A673 (cell line): ENCODE measurements around the gene ARHGAP45.

Source experiments
- EZH2 ChIP-seq: fragments of 200-600 bp; sonication (generic); IDR thresholded peaks from 2 replicates; pipeline ENCODE4 v1.6.1; 2017; ENCODE audit warnings: borderline replicate concordance, low read depth, mild to moderate bottlenecking, mixed read lengths, antibody characterized with exemption, low read length; ENCODE audit not compliant: poor library complexity, severe bottlenecking
- TF ChIP-seq, protein P1 (sequence below): fragments of 300-800, 200-600 bp; sonication (generic); conservative IDR thresholded peaks from 2 replicates; pipeline ENCODE4 v1.5.1; 2017; ENCODE audit warnings: low read depth, mild to moderate bottlenecking, antibody characterized with exemption, low read length, moderate library complexity, mixed read lengths

GRCh38 chr19:1019616-1019961 lies 47.4 kb upstream of the ARHGAP45 start:
- TF ChIP-seq, protein P1, sequence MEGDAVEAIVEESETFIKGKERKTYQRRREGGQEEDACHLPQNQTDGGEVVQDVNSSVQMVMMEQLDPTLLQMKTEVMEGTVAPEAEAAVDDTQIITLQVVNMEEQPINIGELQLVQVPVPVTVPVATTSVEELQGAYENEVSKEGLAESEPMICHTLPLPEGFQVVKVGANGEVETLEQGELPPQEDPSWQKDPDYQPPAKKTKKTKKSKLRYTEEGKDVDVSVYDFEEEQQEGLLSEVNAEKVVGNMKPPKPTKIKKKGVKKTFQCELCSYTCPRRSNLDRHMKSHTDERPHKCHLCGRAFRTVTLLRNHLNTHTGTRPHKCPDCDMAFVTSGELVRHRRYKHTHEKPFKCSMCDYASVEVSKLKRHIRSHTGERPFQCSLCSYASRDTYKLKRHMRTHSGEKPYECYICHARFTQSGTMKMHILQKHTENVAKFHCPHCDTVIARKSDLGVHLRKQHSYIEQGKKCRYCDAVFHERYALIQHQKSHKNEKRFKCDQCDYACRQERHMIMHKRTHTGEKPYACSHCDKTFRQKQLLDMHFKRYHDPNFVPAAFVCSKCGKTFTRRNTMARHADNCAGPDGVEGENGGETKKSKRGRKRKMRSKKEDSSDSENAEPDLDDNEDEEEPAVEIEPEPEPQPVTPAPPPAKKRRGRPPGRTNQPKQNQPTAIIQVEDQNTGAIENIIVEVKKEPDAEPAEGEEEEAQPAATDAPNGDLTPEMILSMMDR = no peak
- TF ChIP-seq EZH2 = no peak
